AML-193 (cell line): Measurements from ENCODE around the gene MIPOL1.
"Not testable (repeated sequence)": the region's sequence is repeated elsewhere in the genome, so short reads cannot be mapped to it uniquely, and the experiment has no call there.

Experiments used
- DNase-seq, 2 experiments: peaks; one replicate each; lab custom pipeline; 2025; lab: John Stamatoyannopoulos, UW

Gene MIPOL1

DNA sequence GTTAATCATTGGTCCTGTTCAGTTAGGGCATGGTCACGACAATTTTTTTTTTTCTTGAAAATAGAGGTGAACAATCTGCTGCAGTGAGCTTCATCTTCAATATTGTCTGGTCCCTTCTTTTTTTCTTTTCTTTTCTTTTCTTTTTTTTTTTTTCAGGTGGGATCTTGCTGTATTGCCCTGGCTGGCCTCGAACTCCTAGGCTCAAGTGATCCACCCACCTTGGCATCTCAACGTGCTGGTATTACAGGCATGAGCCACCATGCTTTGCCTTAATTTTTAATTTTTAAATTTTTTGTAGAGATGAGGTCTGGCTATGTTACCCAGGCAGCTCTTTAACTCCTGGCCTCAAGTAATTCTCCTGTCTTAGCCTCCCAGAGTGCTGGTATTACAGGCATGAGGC is 36.5 kb downstream of the MIPOL1 start:
- no peak for DNase-seq

GRCh38 chr14:37236044-37236443 is 38.3 kb downstream of the MIPOL1 start:
- DNase-seq = not testable (repeated sequence)

DNA sequence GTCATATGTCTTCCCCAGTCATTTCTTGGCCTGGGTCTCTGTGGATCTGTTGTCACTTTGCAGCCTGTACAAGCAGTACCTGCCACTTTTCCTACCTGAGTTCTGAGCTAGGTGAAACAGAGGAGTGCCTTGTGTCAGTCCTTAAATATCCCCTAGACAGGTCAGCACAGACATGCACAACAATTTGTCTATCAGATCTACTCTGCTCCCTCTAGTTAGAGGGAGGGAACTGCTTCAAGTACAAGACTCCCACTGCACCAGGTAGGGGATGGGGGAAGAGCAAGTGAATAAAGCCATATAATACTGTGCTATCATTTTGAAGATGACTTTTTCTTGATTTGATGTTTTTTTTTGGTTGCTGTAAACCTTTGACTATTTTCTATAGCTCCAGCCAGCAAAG is 39.4 kb downstream of the MIPOL1 start:
- DNase-seq = no peak

- DNase-seq = no peak
Observed at GRCh38 chr14:37237735-37238200, 40.0 kb downstream of the MIPOL1 start.

DNA sequence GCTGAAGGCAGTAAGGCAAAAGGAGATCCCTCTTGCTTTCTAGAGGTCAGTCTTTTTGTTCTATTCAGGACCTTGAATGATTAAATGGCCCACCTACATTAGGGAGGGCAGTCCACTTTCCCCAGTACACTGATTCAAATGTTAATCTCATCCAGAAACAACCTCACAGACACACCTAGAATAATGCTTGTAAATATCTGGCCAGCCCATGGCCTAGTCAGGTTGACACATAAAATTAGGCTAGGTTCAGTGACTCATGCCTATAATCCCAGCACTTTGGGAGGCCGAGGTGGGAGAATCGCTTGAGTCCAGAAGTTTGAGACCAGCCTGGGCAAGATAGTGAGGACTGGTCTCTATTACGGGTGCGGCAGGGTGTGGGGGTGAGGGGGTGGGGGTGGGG is 43.5 kb downstream of the MIPOL1 start:
- DNase-seq = no peak

DNA sequence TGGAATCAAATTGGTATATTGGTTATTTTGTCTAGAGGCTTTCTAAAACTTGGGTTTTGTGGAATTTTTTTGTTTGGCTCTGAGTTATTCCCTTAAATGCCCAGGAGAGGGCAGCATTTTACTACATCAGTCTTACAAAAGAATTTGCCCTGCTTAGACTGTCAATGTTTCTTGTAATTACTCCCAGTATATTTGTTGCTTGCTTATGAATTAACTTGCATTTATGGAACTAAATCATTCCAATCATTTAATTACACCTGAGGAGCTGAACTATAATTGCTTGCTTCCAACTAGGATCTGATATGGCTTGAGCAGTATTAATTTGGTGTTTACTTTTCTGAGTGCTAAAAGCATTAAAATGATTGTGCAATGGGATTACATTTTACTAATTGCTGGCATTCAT is 48.7 kb downstream of the MIPOL1 start:
- peak; percentile 28 to 29 for DNase-seq

DNA sequence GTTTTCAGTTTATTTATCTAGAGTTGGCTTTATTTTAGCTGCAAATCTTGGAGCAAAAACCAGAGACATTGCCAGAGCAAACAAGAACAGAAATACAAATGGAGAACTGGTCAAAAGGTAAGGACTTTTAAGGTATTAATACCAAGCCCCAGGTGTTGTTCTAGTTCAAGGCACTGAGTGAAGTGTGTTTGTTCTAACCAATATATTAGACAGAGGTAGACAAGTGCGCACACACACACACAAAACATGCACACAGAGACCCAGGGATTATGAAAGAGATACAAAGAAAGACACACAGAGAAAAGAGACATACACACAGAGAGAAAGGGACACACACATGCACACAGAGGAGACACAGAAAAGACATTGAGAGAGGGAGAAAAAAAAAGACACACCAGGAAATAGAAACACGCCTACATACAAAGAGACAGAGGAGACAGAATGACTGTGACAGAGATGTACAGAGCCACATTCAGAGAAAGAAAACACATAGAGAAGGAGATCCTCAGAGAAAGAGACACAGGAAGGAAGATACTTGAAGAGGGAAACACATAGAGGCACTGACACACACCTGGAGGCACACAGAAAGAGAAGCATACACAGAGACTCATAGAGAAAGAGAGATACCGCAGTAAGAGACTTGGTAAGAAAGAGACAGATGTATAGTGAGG is 50.2 kb downstream of the MIPOL1 start:
- DNase-seq = no peak

DNA sequence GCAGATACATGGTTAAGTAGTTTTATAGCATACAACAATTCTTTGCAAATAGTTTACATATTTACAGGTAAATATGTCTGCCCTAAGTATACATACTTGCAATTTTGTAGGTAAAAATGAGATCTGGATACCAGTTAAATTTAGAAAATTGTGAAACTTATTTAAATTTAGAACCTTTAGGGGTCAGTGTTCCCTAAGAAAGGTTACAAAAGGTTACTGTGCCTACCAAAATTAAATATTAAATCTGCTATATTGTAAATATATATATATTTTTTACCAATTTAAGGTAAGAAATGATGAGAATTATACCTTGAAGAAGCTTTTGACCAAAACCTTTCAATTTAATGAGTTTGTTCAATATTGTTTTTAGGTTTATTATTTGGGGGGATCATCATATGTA is 54.0 kb downstream of the MIPOL1 start:
- peak in 1 of 2 experiments; percentile 2 for DNase-seq

- DNase-seq = no peak
Observed at GRCh38 chr14:37252434-37252833, 54.7 kb downstream of the MIPOL1 start.

DNA sequence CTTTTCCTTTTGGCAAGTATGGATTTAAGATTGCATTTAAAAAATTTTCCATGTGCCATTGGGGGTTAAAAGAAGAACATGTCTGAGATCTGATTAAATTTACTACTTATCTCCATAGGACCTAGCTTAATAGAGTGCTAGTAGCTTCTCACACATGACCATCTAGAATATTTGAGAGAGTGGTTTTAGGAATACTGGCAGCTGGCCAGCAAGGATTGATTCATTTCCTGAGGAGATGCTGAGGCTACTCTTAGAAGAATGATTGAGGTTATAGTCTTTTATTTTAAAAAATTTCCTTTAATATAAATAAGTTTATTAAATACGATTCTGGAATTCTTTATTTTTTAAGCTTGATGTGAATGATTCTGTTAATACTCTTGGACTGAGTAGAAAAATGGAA is 56.2 kb downstream of the MIPOL1 start:
- no peak for DNase-seq

DNA sequence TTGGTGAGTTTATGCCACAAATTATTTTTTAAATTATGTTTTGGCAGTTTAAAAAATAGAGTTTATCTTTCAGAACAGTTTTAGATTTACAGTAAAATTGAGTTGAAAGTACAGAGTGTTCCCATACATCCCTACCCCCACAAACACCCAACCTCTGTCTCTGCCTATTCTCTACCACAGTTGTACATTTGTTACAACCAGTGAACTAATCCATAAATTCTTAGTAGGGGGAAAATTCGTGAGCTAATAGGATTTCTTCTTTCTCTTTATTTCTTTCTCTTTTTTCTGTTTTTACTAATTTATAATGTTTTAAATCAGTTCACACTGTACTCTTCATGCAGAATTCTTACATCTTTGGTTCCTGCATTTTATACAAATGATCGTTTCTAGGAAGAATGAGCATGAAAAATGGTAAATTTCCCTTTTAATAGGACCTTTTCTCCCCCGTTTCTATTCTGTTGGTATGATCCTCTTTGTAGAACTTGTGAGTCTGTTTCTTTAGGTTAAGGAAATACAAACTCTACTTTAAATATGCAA is 56.7 kb downstream of the MIPOL1 start:
- no peak for DNase-seq

- DNase-seq = no peak
Observed at GRCh38 chr14:37257501-37258070, 59.8 kb downstream of the MIPOL1 start.

DNA sequence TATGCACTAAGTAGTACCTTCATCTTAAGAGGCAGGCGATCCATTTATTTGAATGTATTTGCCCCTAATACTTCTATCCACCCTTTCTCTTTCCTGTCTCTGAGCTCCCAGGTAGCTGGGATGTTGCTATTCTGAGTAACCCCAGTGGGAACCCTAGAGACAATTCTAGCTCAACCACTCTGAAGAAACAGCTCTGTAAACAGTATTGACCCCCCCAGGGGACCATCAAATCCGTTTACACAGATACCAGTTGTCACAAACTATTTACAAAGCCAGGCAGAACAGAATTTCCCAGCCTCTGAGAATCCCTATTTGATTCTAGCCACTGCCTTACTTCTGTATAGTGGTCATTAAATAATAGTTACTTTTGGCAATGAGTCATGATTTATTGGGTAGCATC is 64.9 kb downstream of the MIPOL1 start:
- no peak for DNase-seq

- DNase-seq = no peak
Observed at GRCh38 chr14:37263656-37264236, 66.0 kb downstream of the MIPOL1 start.

DNA sequence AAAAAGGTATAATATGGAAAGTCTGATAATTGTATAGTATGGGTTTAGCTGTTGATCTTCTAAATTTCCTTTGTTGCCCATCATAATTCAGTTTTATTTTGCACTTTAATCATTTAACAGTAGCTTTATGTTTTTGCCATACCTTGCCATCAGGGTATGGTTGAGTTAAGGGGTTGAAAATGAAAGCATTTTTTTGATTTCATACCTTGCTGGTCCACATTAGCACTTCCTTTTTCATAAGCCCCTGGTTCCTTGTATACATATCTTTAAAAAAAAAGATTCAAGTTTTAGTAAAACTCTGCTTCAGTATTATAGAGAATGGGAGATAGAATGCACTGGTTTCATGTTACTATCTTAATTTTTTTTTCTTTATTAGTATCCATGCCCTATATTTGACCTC is 71.1 kb downstream of the MIPOL1 start:
- DNase-seq = no peak

GRCh38 chr14:37270629-37271028 is 72.9 kb downstream of the MIPOL1 start:
- no peak for DNase-seq

DNA sequence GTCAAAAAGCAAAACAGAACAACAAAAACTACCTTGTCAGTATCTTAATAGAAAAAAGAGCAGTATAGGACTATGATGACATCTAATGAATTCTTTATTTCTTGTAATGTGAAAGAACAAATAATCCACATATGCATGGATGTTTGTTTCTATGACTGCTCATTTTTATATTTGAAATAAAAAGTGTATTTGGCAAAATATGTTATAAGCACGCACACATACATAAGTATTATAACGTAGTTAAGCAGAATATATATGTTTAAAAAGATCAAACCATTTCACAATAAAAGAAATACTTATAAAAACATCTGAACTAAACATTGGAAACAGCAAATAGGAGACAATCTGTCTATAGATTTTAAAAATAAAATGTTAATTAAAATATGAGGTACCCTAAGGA is 74.8 kb downstream of the MIPOL1 start:
- no peak for DNase-seq

- no peak for DNase-seq
Observed at GRCh38 chr14:37274652-37275051, 76.9 kb downstream of the MIPOL1 start.

GRCh38 chr14:37275963-37276362 is 78.2 kb downstream of the MIPOL1 start:
- DNase-seq = no peak

DNA sequence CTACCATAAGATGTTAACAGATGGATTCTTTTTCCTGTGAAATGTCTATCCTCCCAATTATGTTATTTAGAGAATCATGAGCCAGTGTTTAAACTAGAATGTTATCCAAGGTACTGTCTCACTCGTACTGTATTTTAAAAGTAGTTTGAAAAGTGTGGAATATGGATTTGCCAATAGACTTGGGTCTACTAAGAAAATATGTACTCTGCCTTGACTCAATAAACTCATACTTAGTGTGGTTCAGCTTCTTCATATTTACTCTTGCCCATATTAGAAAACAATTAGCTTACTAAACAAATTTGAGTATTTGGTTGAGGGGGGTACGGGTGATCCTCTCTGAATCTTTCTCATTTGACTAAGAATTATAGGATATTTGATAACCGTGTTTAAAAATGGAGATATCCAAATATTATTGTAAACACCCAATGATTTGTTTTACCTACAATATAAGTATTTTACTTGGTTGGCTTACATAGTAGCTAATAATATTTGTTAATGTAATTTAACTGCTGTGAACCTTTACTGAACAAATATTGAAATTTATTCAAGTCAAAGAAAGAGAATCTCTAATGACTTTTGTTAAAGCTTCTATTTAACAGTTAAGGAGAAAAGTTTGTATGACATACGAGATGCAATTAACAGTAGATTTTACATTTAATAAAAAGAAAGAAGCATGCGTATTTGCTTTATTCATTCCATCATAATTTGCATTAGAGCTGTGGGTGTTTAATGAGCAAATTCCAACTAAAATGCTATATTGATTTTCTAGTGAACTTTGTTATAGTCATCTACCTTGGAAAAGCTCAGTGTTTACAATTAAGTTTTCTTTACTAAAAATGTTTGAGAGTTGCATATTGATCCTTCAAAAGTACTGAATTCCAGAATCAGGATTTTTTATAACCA is 81.2 kb downstream of the MIPOL1 start:
- DNase-seq = no peak

DNA sequence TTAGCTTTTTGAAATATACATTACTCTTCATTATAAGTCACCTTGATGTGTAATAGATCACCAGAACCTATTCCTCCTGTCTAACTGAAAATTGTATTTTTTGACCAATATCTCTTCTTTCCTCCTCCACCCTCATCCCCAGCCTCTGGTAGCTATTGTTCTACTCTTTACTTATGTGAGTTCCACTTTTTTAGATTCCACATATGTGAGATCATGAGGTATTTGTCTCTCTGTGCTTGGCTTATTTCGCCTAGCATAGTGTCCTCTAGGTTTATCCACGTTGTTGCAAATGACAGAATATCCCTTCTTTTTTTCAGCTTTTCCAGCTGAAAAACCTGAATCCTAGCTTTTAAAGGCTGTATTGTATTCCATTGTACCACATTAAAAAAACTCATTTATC is 82.1 kb downstream of the MIPOL1 start:
- DNase-seq = no peak

DNA sequence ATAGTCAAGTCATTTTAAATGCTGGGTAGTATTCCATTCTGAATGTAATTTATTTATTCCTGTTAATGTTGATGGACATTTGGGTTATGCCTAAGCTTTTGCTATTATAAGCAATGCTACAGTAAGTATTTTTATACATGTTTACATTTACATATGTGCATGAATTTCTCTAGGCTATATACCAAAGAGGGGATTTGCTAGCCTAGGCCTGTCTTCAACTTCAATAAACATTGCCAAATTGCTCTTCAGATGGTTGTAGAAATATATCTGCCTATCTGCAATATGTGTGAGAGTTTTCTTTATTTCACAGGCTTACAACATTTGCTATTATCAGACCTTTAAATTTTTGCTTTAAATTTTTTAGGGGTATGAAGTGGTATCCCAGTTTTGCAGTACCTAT is 87.0 kb downstream of the MIPOL1 start:
- DNase-seq = no peak
